H4 (cell line): ENCODE measurements around the gene MTG1. TPM values are rescaled to one million over a fixed set of nuclear protein-coding genes. Genes with fewer than 3 reads are reported as not detected.
"Not testable (repeated sequence)": the region's sequence is repeated elsewhere in the genome, so short reads cannot be mapped to it uniquely, and the experiment has no call there.

Experiments used
- DNase-seq: peaks from one replicate; pipeline ENCODE4 v3.0.0-alpha.2; 2015; ENCODE audit warnings: low spot score
- total RNA-seq: library from RNA; depleted of rRNA; stranded (reverse); fragments of >200 nt; shearing (Covaris generic); gene quantifications from 2 replicates; pipeline ENCODE4 v1.2.3, GENCODE V29; 2014; rRNA removed

Gene MTG1
- total RNA-seq, 1 experiment from 2014 or later, result 22.5 TPM

DNA sequence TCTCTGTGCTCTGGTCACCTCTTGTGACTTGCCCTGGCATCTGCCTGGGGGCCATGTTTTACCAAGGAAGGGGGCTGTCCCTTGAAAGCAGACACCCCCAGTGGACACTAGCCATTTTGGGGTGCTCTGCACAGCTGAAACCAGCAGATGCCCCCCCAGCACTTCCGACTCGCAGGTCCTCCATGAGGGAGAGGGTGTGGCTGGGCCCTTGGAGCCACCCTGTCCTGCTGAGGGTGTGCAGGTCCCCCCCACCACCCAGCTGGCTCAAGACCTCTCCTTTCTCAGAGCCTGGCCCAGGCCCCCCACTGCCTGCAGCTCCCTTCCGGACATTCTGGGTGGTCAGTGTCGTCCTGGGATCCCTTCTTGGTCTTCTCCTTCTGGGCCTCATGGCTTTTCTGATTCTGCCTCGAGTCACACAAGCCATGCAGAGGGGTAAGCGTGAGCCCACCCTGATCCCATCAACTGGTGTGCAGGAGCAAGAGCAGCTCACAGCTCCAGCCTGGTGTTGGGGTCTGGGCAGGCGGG lies 72.1 kb downstream of the MTG1 start:
- DNase-seq, result no peak

- no peak for DNase-seq
These were observed 72.8 kb downstream of the MTG1 start for GRCh38 chr10:133466683-133467275.

- DNase-seq, result no peak
These were observed 73.4 kb downstream of the MTG1 start for GRCh38 chr10:133467286-133467911.

DNA sequence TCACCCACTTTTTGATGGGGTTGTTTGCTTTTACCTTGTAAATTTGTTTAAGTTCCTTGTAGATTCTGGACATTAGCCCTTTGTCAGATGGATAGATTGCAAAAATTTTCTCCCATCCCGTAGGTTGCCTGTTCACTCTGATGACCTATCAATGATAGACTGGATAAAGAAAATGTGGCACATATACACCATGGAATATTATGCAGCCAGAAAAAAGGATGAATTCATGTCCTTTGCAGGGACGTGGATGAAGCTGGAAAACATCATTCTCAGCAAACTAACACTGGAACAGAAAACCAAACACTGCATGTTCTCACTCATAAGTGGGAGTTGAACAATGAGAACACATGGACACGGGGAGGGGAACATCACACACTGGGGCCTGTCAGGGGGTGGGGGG lies 75.2 kb downstream of the MTG1 start:
- not testable (repeated sequence) for DNase-seq

DNA sequence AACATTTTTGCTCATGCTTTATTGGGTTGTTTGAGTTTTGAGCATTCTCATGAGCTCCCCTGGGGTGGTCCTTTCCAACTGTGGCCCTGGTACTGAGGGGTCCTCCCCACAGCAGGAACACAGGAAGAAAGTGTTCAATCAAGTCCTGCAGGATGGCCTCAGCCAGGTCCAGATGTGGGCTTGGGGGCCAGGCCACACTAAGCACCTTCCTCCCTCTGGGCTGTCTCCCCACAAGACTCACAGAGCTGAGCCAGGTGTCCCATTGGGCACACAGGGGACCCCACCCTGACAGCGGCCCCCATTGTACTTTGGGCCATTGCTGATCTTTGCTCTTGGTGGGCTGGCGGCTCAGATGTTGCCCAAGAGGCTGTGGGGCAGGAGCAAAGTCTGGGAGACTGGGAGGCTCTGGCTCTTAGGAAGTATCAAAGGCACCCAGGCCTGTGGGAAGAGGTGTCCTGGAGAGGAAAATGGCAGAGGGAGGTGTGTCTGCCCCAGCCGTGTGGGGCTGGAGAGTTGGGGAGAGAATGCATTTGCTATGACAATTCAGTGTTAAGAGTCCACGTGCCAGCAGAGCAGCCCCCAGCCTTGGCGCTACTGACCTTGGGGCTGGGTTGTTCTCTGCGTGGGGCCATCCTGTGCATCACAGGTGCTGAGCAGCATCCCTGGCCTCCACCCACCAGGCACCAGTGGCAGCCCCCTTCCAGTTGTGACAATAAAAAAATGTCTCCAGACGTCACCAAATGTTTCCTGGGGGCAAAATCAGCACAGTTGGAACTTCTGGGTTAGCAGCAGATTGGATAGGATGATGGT lies 77.5 kb downstream of the MTG1 start:
- DNase-seq, result no peak

Other genes starting within 250 kb of the MTG1 start
- 0.39 and 1.6 TPM in 2 replicates for gene KNDC1, start 233.9 kb upstream of the MTG1 start, total RNA-seq
- gene UTF1, start 163.9 kb upstream of the MTG1 start, total RNA-seq, result not detected in 2 replicates
- gene VENTX, start 156.3 kb upstream of the MTG1 start, total RNA-seq, result not detected in 2 replicates
- gene ADAM8, start 117.3 kb upstream of the MTG1 start, total RNA-seq, result 0.50 and 2.8 TPM in 2 replicates
- 49.1 and 54.5 TPM in 2 replicates for gene TUBGCP2, start 85.3 kb upstream of the MTG1 start, total RNA-seq
- 53.2 and 66.3 TPM in 2 replicates for gene ZNF511, start 85.2 kb upstream of the MTG1 start, total RNA-seq
- gene CALY, start 57.3 kb upstream of the MTG1 start, total RNA-seq, result not detected in 2 replicates
- not detected in 2 replicates for gene PRAP1, start 46.8 kb upstream of the MTG1 start, total RNA-seq
- gene FUOM, start 36.1 kb upstream of the MTG1 start, total RNA-seq, result 4.7 and 10.4 TPM in 2 replicates
- gene ECHS1, start 20.8 kb upstream of the MTG1 start, total RNA-seq, result 148 and 156 TPM in 2 replicates
- not detected in 2 replicates for gene PAOX, start 14.9 kb upstream of the MTG1 start, total RNA-seq
- not detected in 2 replicates for gene SPRN, start 30.5 kb downstream of the MTG1 start, total RNA-seq
- 0.37 and 0.47 TPM in 2 replicates for gene SCART1, start 59.8 kb downstream of the MTG1 start, total RNA-seq
- gene CYP2E1, start 133.2 kb downstream of the MTG1 start, total RNA-seq, result 0.43 and 0.50 TPM in 2 replicates
- gene SYCE1, start 171.4 kb downstream of the MTG1 start, total RNA-seq, result not detected in 2 replicates
- gene FRG2B, start 232.6 kb downstream of the MTG1 start, total RNA-seq, result 0.06 TPM in 1 of 2 replicates, not detected in the other